NCI-H1436 treated with DMSO at 0.1 percent for 48 hours (cell line): Measurements from ENCODE around the gene IQGAP1.
"Not testable (repeated sequence)": the region's sequence is repeated elsewhere in the genome, so short reads cannot be mapped to it uniquely, and the experiment has no call there.

Experiments used
- DNase-seq: peaks from one replicate; lab custom pipeline; 2025; lab: John Stamatoyannopoulos, UW

IQGAP1 gene

DNA sequence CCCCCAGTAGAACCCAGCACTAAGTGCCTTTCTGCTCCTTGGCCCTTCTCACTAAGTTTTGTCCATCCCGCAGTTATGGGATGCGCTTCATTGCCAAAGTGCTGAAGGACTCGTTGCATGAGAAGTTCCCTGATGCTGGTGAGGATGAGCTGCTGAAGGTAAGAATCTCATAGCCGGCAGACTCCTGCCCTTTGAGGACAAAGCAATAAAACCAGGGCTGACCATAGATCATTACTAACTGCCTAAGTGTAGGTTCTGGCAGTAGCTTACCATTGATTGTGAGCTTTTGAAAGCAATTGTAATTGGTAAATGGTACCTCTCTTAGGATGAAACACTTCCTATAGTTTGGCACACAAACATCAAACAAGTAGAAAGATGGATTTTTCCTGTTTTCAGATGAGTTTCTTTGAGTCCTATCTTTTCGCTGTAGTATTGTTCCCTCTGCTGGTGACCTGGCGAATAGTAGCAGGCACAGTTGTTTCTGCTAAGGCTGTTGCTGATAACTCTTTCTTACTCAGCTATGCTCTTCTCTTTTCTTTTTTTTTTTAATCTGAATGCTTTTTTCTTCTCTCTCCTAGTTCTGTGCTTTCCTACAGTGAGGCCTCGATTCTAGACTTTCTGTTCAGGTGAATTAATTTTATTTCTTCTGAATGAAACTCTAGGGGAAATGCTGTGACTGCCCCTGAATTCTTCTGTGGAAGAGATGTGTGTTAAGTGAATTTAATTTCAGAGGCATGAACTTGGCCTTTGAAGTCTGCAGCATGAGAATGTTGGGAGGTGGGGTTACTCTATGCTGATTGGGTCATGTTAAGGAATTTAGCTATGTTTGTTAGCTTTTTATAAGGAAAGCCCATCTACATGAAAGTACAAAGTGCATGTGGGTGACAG lies 94.3 kb downstream of the IQGAP1 start:
- DNase-seq: no peak

DNA sequence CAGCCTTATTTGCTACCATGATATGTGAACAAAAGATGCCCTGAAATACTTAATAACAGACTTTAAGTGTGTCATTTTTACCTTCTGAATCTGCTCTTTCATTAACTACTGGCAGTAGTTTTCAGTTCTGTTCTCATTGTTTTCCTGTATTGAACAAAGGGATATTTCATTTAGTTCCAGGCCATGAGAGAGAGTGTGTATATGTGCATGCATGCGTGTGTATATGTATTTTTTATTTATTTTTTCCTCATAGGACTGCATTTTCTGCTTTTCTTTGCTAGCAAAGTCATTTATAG lies 94.9 kb downstream of the IQGAP1 start:
- DNase-seq: no peak

DNA sequence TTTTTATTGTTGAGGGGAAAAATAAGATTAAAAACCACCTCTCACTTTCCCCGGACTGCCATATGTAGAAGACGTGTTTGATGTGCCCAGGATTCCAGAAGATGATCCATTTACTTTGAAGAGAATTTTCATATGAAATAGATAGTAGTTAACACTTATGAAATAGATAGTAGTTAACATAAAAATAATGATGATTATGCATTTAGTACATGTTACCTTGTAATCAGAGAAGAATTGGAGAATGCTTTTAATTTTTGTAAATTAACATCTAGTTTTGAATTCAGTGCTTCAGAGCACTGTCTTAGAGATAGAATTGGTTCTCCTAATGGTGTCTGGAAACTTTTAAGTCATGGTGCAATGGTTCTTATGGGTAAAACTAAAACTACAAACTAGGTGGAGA lies 95.6 kb downstream of the IQGAP1 start:
- no peak for DNase-seq

DNA sequence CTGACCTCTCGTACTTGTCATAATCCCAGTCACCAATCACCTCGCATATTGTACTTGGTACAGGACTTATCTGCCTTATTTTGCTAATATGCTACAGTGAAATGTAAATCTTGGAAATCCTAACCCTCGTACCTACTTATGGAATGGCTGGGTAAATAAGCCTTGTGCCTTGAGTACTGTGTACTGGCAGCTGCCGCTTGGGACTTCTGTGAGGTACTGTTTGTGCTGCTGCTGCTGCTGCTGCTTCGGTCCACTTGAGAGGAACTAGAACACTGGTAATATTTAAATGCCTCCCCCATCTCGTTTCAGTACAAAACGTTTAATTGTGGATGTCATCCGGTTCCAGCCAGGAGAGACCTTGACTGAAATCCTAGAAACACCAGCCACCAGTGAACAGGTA lies 99.1 kb downstream of the IQGAP1 start:
- DNase-seq: no peak

DNA sequence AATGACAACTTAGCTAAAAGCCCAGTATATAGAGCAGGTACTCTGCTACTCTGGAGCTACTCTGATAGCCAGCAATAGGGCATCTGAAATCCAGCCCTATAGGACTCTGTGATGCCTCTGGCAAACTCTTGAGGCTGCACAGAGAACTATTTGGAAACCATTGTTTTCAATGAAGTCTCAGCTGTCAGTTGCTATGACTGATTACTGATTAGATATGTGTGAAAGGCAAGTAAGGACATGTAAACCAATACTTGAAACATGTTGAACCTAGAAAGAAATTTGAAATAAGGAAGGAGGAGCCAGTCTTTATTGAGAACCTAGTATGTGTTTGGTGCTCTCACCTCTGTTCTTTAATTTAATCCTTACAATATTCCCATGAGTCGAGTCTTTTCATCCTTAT lies 101.5 kb downstream of the IQGAP1 start:
- DNase-seq: no peak

DNA sequence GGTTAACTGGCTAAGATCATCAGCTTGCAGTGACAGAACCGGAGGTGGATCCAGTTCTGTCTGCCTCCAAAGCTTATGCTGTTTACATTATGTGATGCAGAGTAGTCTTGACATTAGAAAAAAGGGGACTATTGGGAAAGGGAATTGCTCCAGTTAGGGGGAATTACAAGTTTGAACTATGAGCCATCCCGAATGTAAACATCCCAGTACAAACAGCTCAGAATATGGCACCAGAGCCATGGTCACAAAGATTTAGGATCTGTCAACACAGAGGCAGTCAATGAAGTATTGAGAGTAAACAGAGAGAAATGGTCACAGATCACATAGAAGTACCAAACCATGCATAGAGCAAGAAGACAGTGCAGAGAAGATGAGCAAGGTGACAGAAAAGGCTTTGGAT lies 101.9 kb downstream of the IQGAP1 start:
- DNase-seq: no peak

DNA sequence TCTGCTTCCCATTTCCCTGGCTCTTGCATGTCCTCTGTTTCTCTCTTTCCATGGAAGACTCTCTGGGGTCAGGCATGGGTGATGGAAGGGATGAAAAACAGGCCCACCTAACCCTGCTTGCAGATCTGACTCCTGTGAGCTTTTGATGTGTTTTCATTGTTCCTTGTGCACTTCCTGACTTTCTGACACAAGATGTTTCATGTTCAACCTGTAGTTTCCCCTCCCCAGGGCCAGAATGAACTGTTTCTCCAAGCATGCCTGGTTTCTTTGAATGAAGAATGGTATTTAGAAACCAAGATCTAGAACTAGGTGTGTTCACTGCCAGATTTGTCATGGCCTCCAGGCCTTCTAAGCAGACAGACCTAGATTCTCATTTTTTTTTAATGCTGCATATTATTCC lies 105.6 kb downstream of the IQGAP1 start:
- DNase-seq: no peak

DNA sequence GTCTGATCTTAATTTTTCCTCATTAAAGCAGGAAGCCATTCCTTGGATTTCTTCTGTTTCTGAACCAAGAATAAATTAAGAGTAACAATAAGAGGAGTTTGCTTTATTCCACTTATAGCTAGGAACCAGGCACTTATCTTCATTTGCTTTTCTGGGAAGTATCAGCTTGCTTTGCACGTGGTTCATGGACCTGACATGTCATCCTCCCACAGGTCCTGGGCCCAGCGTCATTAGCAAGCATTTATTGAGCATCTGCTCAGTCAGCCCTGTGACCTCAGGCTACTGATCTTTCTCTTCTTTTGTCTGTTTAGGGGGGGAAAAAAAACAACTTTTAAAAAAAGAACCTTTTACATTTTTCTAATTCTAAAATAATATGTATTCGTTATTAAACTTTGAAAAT lies 107.0 kb downstream of the IQGAP1 start:
- DNase-seq: no peak

DNA sequence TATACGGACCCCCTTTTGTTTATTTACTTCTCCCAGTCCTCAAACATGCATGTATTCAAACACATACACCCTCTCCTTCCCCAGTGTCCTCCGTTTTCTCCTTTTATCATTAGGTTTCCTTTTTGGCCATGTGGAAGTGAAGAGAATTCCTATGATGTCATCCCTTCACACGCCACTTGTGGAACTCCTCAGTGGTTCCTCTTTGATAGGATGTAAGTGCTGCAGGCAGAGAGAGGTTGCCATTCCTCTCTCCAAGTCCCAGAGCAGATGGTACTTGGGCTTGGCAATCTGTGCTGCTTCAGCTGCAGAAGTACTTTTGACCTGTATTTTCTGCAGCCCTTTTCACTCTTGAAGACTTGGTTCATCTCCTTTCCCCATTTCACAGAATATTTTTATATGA lies 108.7 kb downstream of the IQGAP1 start:
- no peak for DNase-seq

DNA sequence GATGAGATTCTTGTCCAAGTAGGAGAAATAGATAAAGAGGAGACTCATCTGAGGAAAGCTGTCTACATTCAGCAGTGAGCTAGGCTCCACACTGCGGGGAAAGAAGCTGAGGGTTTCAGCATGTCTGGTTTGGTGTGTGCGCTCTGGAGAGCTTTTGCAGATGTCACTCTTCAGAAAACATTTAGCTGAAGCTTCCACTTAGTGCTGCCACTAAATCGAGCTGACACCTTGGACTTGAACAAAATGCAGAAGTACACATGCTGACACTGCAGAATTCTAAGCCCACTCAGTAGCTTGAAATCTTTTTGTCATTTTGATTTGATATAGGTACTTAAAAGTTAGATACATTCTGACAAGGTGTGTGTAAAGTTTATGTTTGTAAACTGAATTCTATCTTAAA lies 109.3 kb downstream of the IQGAP1 start:
- DNase-seq: no peak

DNA sequence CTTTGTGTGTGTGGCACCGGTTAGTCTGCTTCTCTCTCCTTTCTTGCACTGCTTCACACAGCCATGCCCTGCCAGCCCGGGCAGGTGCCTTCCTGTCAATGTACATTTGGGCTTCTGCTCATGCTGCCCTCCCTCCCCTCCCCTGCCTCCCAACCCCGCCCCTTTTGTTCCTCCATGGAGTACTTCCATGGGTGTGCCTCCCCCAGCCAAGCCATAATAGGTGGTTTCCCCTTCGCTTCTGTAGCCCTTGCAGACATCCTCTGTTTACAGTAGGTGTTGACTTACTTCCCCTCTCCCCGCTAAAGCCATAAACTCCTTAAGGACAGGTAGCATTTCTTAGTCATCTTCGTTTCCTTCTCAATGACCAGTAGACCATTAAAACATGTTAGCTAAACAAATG lies 109.9 kb downstream of the IQGAP1 start:
- DNase-seq: no peak

DNA sequence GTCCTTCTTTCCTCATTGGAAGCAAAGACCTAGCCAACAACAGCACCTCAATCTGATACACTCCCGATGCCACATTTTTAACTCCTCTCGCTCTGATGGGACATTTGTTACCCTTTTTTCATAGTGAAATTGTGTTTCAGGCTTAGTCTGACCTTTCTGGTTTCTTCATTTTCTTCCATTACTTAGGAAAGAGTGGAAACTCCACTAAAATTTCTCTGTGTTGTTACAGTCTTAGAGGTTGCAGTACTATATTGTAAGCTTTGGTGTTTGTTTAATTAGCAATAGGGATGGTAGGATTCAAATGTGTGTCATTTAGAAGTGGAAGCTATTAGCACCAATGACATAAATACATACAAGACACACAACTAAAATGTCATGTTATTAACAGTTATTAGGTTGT lies 112.1 kb downstream of the IQGAP1 start:
- no peak for DNase-seq

DNA sequence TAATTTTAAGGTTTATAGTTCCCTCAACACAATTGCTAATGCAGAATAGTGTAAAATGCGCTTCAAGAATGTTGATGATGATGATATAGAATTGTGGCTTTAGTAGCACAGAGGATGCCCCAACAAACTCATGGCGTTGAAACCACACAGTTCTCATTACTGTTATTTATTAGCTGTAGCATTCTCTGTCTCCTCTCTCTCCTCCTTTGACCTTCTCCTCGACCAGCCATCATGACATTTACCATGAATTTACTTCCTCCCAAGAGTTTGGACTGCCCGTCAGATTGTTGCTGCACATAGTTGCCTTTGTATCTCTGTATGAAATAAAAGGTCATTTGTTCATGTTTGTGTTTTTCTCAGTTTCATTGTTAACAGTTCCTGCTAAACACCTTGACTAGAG lies 113.9 kb downstream of the IQGAP1 start:
- DNase-seq: no peak

DNA sequence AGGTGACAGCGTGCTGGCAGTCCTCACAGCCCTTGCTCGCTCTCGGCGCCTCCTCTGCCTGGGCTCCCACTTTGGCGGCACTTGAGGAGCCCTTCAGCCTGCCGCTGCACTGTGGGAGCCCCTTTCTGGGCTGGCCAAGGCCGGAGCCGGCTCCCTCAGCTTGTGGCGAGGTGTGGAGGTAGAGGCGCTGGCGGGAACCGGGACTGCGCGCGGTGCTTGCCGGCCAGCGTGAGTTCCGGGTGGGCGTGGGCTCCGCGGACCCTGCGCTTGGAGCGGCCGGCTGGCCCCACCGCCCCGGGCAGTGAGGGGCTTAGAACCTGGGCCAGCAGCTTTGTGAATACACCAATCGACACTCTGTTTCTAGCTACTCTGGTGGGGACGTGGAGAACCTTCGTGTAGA lies 122.7 kb downstream of the IQGAP1 start:
- DNase-seq: not testable (repeated sequence)

DNA sequence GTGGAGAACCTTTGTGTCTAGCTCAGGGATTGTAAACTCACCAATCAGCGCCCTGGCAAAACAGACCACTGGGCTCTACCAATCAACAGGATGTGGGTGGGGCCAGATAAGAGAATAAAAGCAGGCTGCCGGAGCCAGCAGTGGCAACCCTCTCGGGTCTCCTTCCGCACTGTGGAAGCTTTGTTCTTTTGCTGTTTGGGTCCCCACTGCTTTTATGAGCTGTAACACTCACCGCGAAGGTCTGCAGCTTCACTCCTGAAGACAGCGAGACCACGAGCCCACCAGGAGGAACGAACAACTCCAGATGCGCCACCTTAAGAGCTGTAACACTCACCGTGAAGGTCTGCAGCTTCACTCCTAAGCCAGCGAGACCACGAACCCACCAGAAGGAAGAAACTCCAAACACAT lies 123.2 kb downstream of the IQGAP1 start:
- DNase-seq: not testable (repeated sequence)

DNA sequence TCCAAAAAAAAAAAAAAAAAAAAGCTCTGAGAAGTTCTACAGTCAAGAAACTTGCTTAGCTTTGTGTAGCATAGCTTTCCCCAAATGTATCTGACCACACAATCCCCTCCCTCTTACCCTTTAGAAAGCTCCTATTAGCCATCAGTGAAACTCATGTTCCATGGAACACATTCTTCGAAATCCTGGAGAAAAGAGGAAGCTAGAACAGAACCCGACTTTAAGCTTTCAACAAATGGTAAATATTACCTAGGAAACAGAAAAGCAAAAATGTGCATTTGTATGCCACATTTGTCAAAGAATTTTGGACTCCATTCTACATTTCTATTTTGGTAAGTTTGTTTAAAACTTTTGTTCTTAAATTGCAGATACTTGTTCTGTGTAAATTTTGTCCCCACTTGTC lies 124.2 kb downstream of the IQGAP1 start:
- no peak for DNase-seq

DNA sequence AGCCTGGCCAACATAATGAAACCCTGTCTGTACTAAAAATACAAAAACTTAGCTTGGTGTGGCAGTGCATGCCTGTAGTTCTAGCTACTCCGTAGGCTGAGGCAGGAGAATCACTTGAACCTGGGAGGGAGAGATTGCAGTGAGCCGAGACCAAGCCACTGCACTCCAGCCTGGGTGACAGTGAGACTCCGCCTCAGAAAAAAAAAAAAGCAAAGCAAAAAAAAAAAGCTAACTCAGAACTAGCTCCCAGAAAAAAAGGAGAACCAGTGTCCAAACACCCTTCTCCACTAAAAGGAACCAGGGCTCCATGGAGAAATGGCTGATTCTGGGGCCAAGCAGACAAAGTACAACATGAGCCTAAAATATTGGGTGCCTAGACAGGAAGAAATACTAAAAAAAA lies 124.9 kb downstream of the IQGAP1 start:
- no peak for DNase-seq

DNA sequence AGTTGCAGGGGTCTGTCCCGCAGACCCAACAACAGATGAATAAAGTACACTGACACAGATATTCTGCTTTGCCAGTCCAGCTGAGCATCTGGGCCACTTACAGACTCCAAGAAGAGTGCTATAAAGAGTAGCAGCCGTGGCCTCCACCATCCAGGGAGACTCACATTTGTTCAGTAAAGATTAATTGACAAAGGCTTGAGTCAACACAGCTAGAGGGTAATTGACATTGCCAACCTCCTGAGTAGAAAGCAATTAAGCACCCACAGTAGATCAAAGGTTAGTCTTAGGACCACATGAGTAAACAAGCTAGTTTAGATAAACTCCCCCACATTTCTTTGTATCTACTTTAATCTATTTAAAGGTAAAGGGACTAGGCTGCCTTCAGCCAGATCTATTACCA lies 125.4 kb downstream of the IQGAP1 start:
- DNase-seq: no peak

DNA sequence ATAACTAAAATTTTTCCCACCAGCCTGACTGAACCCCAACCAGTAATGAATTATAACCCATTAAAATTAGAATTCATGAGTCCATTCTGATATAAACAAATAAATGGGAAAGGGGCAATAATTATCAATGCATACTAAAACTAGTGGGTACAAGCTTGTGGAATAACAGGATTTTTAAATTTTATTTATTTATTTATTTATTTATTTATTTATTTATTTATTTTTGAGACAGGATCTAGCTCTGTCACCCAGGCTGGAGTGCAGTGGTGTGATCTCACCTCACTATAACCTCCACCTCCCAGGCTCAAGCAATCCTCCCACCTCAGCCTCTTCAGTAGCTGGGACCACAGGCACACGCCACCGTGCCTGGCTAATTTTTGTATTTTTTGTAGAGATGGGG lies 125.9 kb downstream of the IQGAP1 start:
- not testable (repeated sequence) for DNase-seq

DNA sequence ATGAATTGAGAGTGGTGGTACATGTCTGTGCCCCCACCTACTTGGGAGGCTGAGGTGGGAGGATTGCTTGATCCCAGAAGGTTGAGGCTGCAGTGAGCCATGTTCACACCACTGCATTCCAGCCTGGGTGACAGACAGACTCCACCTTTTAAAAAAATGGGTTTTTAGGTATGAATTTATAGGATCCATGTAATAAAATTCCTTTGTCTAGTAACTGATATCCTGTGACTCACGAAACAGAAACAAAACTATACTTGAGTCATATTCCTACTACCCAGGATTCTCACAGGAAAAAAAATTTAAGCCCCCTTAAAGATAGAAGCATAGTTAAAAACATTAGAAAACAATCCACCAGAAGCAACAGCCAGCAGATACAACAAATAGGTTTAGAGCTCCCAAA lies 131.6 kb downstream of the IQGAP1 start:
- no peak for DNase-seq

DNA sequence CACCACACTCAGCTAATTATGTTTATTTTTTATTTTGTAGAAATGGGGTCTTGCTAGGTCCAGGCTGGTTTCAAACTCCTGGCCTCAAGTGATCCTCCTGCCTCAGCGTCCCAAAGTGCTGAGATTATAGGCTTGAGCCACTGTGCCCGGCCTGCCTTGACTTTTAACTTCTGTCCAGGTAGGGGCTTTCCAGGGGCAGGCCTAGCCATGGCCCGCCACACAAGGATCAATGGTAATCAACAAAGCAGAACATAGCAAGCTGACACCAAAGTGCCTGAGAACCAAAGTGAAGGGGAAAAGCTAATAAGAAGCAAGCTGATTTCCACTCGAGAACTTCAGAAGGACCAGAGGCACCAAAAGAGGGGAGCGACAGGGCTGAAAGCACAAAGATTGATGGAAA lies 132.3 kb downstream of the IQGAP1 start:
- DNase-seq: no peak

DNA sequence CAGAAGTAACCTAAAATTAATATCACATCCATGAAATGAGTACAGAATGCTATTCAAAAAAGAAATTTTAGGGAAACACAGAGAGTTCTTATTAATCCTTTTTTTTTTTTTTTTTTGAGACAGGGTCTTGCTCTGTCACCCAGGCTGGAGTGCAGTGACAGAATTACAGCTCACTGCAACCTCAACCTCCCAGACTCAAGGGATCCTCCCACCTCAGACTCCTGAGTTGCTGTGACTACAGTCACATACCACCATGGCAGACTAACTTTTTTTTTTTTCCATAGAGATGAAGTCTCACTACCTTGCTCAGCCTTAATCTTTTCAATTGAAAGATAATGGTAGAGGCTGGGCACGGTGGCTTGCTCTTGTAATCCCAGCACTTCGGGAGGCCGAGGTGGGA lies 135.3 kb downstream of the IQGAP1 start:
- no peak for DNase-seq

DNA sequence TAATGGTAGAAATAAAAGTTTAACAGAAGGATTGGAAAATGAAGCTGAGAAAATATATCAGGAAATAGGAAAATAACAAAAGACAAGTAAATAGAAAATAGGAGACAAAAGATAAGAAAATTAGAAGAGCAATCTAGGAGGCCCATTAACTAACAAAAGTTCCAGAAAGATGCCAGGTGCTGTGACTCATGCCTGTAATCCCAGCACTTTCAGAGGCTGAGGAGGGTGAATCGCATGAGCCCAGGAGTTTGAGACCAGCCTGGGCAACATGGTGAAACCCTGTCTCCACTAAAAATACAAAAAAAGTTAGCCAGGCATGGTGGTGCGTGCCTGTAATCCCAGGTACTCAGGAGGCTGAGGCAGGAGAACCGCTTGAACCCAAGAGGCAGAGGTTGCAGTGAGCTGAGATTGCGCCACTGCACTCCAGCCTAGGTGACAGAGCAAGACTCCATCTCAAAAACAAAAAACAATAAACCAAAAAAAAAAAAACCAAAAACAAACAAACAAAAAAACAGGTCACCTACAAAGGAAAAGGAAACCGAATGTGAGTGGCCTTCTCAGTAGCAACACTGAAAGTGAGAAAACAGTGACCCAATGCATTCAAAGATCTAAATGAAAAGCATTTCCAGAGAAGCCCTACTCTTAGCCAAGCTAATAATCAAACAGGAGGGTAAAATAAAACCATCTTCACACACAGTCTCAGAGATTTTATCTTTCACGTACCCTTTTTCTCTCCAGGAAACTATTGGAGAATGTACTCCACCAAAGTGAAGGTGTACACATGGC lies 136.2 kb downstream of the IQGAP1 start:
- DNase-seq: not testable (repeated sequence)

DNA sequence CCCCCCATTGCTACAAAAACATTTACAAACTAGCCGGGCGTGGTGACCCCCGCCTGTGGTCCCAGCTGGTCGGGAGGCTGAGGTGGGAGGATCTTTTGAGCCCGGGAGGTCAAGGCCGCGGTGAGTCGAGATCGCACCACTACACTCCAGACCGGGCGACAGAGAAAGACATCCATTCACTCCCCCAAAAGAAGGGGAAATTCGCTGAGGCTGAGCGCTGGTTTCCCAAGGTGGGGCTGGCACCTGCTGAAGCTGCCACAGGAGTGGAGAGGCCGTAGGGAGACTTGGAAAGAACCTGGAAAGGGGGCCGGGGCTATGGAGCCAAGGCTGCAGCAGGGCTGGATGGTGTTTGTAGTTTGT lies 140.9 kb downstream of the IQGAP1 start:
- DNase-seq: no peak
